ENCODE data around the gene KCNC1.

DNA sequence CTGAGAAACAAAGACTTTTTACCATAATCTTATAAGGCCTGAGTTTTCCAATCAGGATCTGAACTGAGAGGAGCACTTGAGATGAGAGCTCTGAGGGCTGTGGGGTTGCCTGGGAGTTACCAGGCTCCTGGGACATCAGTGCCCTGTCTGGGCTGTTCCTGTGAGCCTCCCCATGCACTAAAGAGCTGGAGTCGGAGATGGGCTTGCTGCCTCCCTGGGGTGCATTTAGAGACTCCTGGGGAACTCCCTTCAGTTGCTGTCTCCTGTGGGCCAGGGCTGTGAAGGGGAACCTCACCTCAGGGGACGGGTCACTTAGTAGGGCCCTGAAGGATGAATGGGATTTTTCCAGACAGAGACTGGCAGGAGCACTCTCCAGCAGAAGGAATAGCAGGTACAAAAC lies 33.3 kb downstream of the KCNC1 start:
- TF ChIP-seq POLR2AphosphoS5 (IDR thresholded peaks at IDR 0.05), result no peak
- TF ChIP-seq POLR2A (IDR thresholded peaks at IDR 0.05), result no peak

Data from sigmoid colon (tissue), 4 donors.